ENCODE data around the gene ULK4. TPM values are rescaled to one million over a fixed set of nuclear protein-coding genes. Genes with fewer than 3 reads are reported as not detected.

ULK4 gene
- total and polyA plus RNA-seq, 2 of the 4 experiments (the other 2 are of a cell fraction): 2.7 to 5.0 TPM

- BruUV-seq (replicated peaks): no TSS peak
- H2AK5ac ChIP-seq (ENCODE audit: low read depth, low read length): no peak overlapping the region
- no peak overlapping the region for H4K91ac ChIP-seq (ENCODE audit: insufficient read depth, low read depth, low read length)
- no peak overlapping the region for H3K23ac ChIP-seq (ENCODE audit: low read depth, low read length)
- no peaks in the 10 kb centered on the region for H3K79me1 ChIP-seq (ENCODE audit: low read depth in 1 of 2, low read length in 2 of 2)
- intact Hi-C loops (cut with micrococcal nuclease) (loop anchor here (1.0 to 5.0 kb wide), 5 partner anchors 187 to 1555 kb away; no protein-coding TSS in a partner anchor), in situ Hi-C loops (cut with MboI; ENCODE audit: low sequenced_read_pairs) (no loop called here), dilution Hi-C loops (cut with HindIII; ENCODE audit: low sequenced_read_pairs, unreplicated experiment) (no loop called here)
- no peak overlapping the region for H3K4ac ChIP-seq (ENCODE audit: low read depth, low read length)
- no peaks in the 10 kb centered on the region for H3K27me3 ChIP-seq (ENCODE audit: control insufficient read depth, insufficient read depth, low read length)
- no peak overlapping the region for H3K4me2 ChIP-seq (ENCODE audit: low read depth, low read length)
- no peak for ATAC-seq (ENCODE audit: low read depth)
- no peaks in the 10 kb centered on the region for H3K36me3 ChIP-seq (ENCODE audit: control insufficient read depth, insufficient read depth, low read length)
- no peak for TF ChIP-seq RCOR1 (IDR thresholded peaks at IDR 0.05; ENCODE audit: insufficient replicate concordance, low read length)
- TF ChIP-seq MXI1 (IDR thresholded peaks at IDR 0.05; ENCODE audit: borderline replicate concordance, low read depth, low read length): no peak
- peak; percentile 77 for TF ChIP-seq CTCF (conservative IDR thresholded peaks at IDR 0.05; ENCODE audit: low read depth, low read length)
- TF ChIP-seq RAD21 (IDR thresholded peaks at IDR 0.05; ENCODE audit: low read length): peak; percentile 72
- peak; percentile 36; the same call in 1 of the 2 replicates for TF ChIP-seq CEBPB (IDR thresholded peaks at IDR 0.05; ENCODE audit: low read depth, low read length)
- peak; percentile 61 for TF ChIP-seq SMC3 (IDR thresholded peaks at IDR 0.05; ENCODE audit: low read depth, low read length)
- CTCF ChIA-PET: interaction anchor here (1.6 kb wide), 1 partner anchor 1301 kb away, joined by 5 read pairs; no protein-coding TSS in a partner anchor
- no peak overlapping the region for H3K9ac ChIP-seq (ENCODE audit: low read depth, low read length)
- H2AK9ac ChIP-seq (replicated peaks; ENCODE audit: low read depth, low read length, poor library complexity): no peak overlapping the region
- H2BK20ac ChIP-seq (ENCODE audit: low read depth, low read length): no peak overlapping the region
- H4K8ac ChIP-seq (ENCODE audit: low read depth in 2 of 2, low read length in 2 of 2): no peak overlapping the region
- H3K27ac ChIP-seq (ENCODE audit: insufficient read depth, low read length): no peak overlapping the region
- no CpG with 5 or more reads among the region's 3 CpGs for WGBS, 2 experiments (ENCODE audit: extremely low coverage in 2 of 2, insufficient read length in 1 of 2)
- POLR2A ChIA-PET (ENCODE audit: unreplicated experiment): no interaction called here
- no peaks in the 10 kb centered on the region for H4K20me1 ChIP-seq (ENCODE audit: insufficient read depth, low read length)
- no peak overlapping the region for H2BK5ac ChIP-seq (ENCODE audit: low read depth, low read length, poor library complexity, severe bottlenecking)
- no peak overlapping the region for H3K56ac ChIP-seq (ENCODE audit: extremely low read depth, insufficient read depth, low read length)
- H2AFZ ChIP-seq (replicated peaks; ENCODE audit: low read length, poor library complexity): no peak overlapping the region
- no peaks in the 10 kb centered on the region for H3K9me1 ChIP-seq (ENCODE audit: insufficient read depth, low read length)
- peak; percentile 48 for DNase-seq
- H2BK120ac ChIP-seq (ENCODE audit: low read depth, low read length): no peak overlapping the region
- H2BK15ac ChIP-seq (ENCODE audit: low read depth, low read length): no peak overlapping the region
- H3K14ac ChIP-seq (replicated peaks; ENCODE audit: low read depth, low read length): no peak overlapping the region
- no peak overlapping the region for H3K18ac ChIP-seq (ENCODE audit: low read depth, low read length)
- H3K4me1 ChIP-seq (ENCODE audit: control insufficient read depth, insufficient read depth, low read length): no peaks in the 10 kb centered on the region
- H3K9me3 ChIP-seq (ENCODE audit: control insufficient read depth, insufficient read depth, low read length): no peaks in the 10 kb centered on the region
- no peak overlapping the region for H4K5ac ChIP-seq (ENCODE audit: low read depth, low read length)
- no peak overlapping the region for H3K4me3 ChIP-seq (ENCODE audit: insufficient read depth, low read depth, low read length)
Observed at GRCh38 chr3:41881233-41881821, 80.6 kb downstream of the ULK4 start.
